HG02678 (cell line): Measurements from ENCODE around the gene PGP.

Experiments used
- ATAC-seq: cut with Tn5 transposase; IDR thresholded peaks from one replicate; pipeline ENCODE4 v1.9.1; 2021; ENCODE audit warnings: mild to moderate bottlenecking, moderate library complexity; ENCODE audit not compliant: unreplicated experiment

The PGP gene

GRCh38 chr16:2166263-2167067 is 48.2 kb downstream of the PGP start:
- ATAC-seq: no peak

- ATAC-seq: no peak
Measured at GRCh38 chr16:2165861-2166260, 48.8 kb downstream of the PGP start.

- no peak for ATAC-seq
Measured at GRCh38 chr16:2163211-2163881, 51.3 kb downstream of the PGP start.

- no peak for ATAC-seq
Measured at GRCh38 chr16:2162676-2163118, 51.9 kb downstream of the PGP start.

- no peak for ATAC-seq
Measured at GRCh38 chr16:2161911-2162310, 52.7 kb downstream of the PGP start.
